OCI-LY7 (cell line): Measurements from ENCODE around the gene YRDC. TPM values are rescaled to one million over a fixed set of nuclear protein-coding genes. Genes with fewer than 3 reads are reported as not detected.

Experiments used
- BruUV-seq: library from RNA; stranded (reverse); fragments of 400-500 nt; replicated peaks from 2 replicates; lab custom pipeline; 2021; lab: Mats Ljungman, UMichigan
- CTCF ChIA-PET: fragments of 300-600 bp; sonication (Branson Sonifier 250); formaldehyde crosslinking; loops from one replicate; lab custom pipeline; 2022; ENCODE audit warnings: antibody characterized with exemption; ENCODE audit not compliant: unreplicated experiment; lab: Charles Lee
- POLR2A ChIA-PET: fragments of 300-600 bp; sonication (Branson Sonifier 250); formaldehyde crosslinking; loops from one replicate; lab custom pipeline; 2022; ENCODE audit warnings: antibody characterized with exemption; lab: Charles Lee
- DNase-seq: peaks from one replicate; pipeline ENCODE4 v3.0.0-alpha.2; 2015; ENCODE audit warnings: low spot score
- H2AFZ ChIP-seq: fragments of 200-600 bp; sonication (generic), shearing (Covaris generic); 2 replicates; pipeline ENCODE4 v1.6.1; 2014; ENCODE audit warnings: mild to moderate bottlenecking, antibody characterized with exemption, low read length, moderate library complexity
- H3K27ac ChIP-seq: fragments of 200-600 bp; sonication (generic); 2 replicates; pipeline ENCODE4 v1.5.1; 2014; ENCODE audit warnings: mixed run types, low read depth, mild to moderate bottlenecking, moderate library complexity, low read length, inconsistent platforms; ENCODE audit not compliant: poor library complexity, severe bottlenecking
- H3K36me3 ChIP-seq: fragments of 200-600 bp; sonication (generic); 2 replicates; pipeline ENCODE4 v1.6.1; 2014; ENCODE audit warnings: mild to moderate bottlenecking, antibody characterized with exemption, low read length, moderate library complexity, mixed read lengths; ENCODE audit not compliant: insufficient read depth
- H3K4me1 ChIP-seq: fragments of 200-600 bp; sonication (generic); 2 replicates; pipeline ENCODE4 v1.5.1; 2014; ENCODE audit warnings: mild to moderate bottlenecking, low read length; ENCODE audit not compliant: insufficient read depth, poor library complexity, severe bottlenecking
- H3K4me2 ChIP-seq: fragments of 200-600 bp; sonication (generic); 2 replicates; pipeline ENCODE4 v1.6.1; 2014; ENCODE audit warnings: mild to moderate bottlenecking, low read length
- H3K4me3 ChIP-seq: fragments of 200-600 bp; sonication (generic); 2 replicates; pipeline ENCODE4 v1.5.1; 2014; ENCODE audit warnings: mild to moderate bottlenecking, low read depth, low read length; ENCODE audit not compliant: poor library complexity, severe bottlenecking
- H3K79me2 ChIP-seq: fragments of 200-600 bp; sonication (generic); 2 replicates; pipeline ENCODE4 v1.6.1; 2016; ENCODE audit warnings: low read depth, mild to moderate bottlenecking, low read length, moderate library complexity, mixed read lengths; ENCODE audit not compliant: insufficient read depth
- H3K9me2 ChIP-seq: fragments of 200-600 bp; sonication (generic); 2 replicates; pipeline ENCODE4 v1.6.1; 2016; ENCODE audit warnings: mild to moderate bottlenecking, low read length, mixed read lengths; ENCODE audit not compliant: insufficient read depth
- H3K9me3 ChIP-seq: fragments of 200-600 bp; sonication (generic); 2 replicates; pipeline ENCODE4 v1.6.1; 2014; ENCODE audit warnings: mild to moderate bottlenecking, mixed run types, low read length, mixed read lengths
- H4K20me1 ChIP-seq: fragments of 200-600 bp; sonication (generic); 2 replicates; pipeline ENCODE4 v1.6.1; 2014; ENCODE audit warnings: mild to moderate bottlenecking, antibody characterized with exemption, low read length, moderate library complexity, mixed read lengths; ENCODE audit not compliant: insufficient read depth
- CTCF ChIP-seq: fragments of 200-600 bp; sonication (generic); conservative IDR thresholded peaks from 2 replicates; pipeline ENCODE4 v1.5.1; 2014; ENCODE audit warnings: mild to moderate bottlenecking, antibody characterized with exemption, low read length, moderate library complexity, mixed read lengths
- EZH2phosphoT487 ChIP-seq: fragments of 200-600 bp; sonication (generic); IDR thresholded peaks from 2 replicates; pipeline ENCODE4 v1.6.1; 2018; ENCODE audit warnings: low read depth, borderline replicate concordance, mild to moderate bottlenecking, mixed run types, antibody characterized with exemption, low read length, moderate library complexity, mixed read lengths
- intact Hi-C: fragments of 100-400 bp; cut with micrococcal nuclease; formaldehyde crosslinking; loops from one replicate; pipeline ENCODE4 v1.10.0; 2022; ENCODE audit not compliant: unreplicated experiment
- total RNA-seq, 2 experiments: library from RNA; depleted of rRNA in 1 of 2; stranded (reverse); fragments of >200 nt in 1 of 2; shearing (Covaris generic) in 1 of 2; gene quantifications; 2 replicates each; pipeline ENCODE4 v1.2.3, GENCODE V29; 2014 to 2022

Gene YRDC
- total RNA-seq, 2 experiments from 2014 or later: 27.6 to 28.0 TPM

DNA sequence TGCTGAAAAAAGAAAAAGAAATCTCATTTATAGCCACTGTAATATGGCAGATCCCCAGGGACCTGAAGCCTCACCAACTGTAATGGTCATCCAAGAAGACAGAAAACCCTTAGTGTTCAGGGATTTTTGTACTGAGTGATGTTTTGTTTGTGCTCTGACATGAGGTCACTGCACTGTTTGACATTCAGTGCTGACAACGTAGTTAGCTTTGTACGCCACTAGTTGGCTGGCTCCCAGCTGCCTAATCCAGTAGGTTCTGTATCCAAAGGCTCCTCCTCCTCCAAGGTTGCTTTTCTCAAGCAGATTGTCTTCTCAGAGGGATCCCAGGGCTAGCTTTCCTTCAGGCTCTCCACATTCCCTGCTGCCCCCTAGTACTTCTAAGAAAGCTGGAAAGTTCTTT, 9.5 kb upstream of the YRDC start:
- no peak overlapping the region for H2AFZ ChIP-seq
- H3K4me1 ChIP-seq: peaks cover 5% of the 10 kb centered on the region
- TF ChIP-seq CTCF: no peak
- no peak for TF ChIP-seq EZH2phosphoT487
- DNase-seq: no peak
- no peaks in the 10 kb centered on the region for H3K79me2 ChIP-seq
- no peaks in the 10 kb centered on the region for H4K20me1 ChIP-seq
- no peaks in the 10 kb centered on the region for H3K9me2 ChIP-seq
- BruUV-seq: no TSS peak
- intact Hi-C loops: no loop called here
- ChIA-PET POLR2A (interaction anchor here (1.7 kb wide), 1 partner anchor 29 kb away, joined by 4 read pairs; no protein-coding TSS in a partner anchor), CTCF (no interaction called here)
- no peak overlapping the region for H3K27ac ChIP-seq
- no peaks in the 10 kb centered on the region for H3K9me3 ChIP-seq
- no peak overlapping the region for H3K4me3 ChIP-seq
- H3K4me2 ChIP-seq: no peak overlapping the region
- peaks cover 66% of the 10 kb centered on the region for H3K36me3 ChIP-seq

DNA sequence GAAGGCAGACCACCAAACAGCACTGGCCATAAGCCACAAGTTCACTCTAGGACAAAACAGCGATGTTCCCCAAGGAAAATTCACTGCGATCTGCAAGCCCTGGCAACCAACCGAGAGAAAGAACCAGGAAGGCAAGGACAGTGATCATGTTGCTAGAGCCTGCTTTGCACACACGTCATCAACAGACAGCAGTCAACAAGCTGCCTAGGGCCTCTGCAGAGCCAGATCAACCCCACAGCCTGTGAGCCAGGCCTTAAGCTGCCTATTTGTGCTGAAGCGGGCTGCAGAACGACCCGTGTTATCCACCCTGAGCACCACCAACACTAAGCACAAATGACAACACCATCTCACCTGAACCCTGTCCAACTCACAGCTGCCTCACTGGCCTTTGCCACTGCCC, 6.2 kb upstream of the YRDC start:
- no peak for DNase-seq
- no TSS peak for BruUV-seq
- Histone ChIP-seq H3K4me1 (peaks cover 9% of the 10 kb centered on the region), H4K20me1 (no peaks in the 10 kb centered on the region), H2AFZ (no peak overlapping the region), H3K36me3 (peaks cover 54% of the 10 kb centered on the region), H3K9me3 (no peaks in the 10 kb centered on the region), H3K27ac (no peak overlapping the region), H3K79me2 (peaks cover 4% of the 10 kb centered on the region; the same call in 1 of the 2 replicates), H3K4me2 (no peak overlapping the region), H3K4me3 (no peak overlapping the region), H3K9me2 (no peaks in the 10 kb centered on the region)
- ChIA-PET CTCF (no interaction called here), POLR2A (no interaction called here)
- no peak for TF ChIP-seq CTCF
- TF ChIP-seq EZH2phosphoT487: no peak
- intact Hi-C loops: no loop called here

DNA sequence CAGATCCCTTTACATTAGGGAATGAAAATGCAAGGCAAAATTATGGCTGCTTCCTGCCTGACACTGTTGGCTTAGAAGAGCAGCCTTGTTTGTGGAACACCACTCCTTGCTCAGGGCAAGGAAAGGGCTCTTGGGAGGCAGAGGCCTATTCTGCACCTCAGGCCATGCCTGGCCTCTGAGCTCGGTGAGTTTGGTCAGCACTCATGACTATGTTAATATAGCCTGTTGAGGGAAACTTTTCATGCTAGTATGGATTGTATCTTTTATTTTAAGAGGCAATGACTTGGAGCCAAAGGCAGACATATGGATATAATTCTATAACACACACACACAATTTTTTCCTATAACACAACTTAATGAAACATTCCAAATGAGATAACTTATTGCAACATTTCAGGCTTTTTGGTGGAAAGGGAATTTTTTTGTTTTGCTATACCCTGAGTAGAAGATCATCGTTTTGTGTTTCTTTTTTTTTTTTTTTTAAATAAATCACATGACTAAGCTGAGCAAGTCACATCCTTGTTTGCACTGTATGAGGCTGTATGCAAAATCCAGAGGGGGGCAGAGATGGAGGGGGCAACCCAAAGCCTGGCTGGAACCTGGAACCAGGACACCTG, 5.6 kb upstream of the YRDC start:
- BruUV-seq: no TSS peak
- POLR2A ChIA-PET: no interaction called here
- no peaks in the 10 kb centered on the region for H4K20me1 ChIP-seq

More for the DNA sequence above, 5.6 kb upstream of the YRDC start:
- H3K9me2 ChIP-seq: no peaks in the 10 kb centered on the region
- H3K36me3 ChIP-seq: peaks cover 49% of the 10 kb centered on the region; the same call in 1 of the 2 replicates
- no peak for DNase-seq
- H3K9me3 ChIP-seq: no peaks in the 10 kb centered on the region
- H3K4me2 ChIP-seq: no peak overlapping the region
- no peak overlapping the region for H2AFZ ChIP-seq
- TF ChIP-seq EZH2phosphoT487: no peak
- no peak for TF ChIP-seq CTCF
- H3K79me2 ChIP-seq: peaks cover 4% of the 10 kb centered on the region; the same call in 1 of the 2 replicates
- no peak overlapping the region for H3K4me3 ChIP-seq
- H3K27ac ChIP-seq: no peak overlapping the region
- intact Hi-C loops: no loop called here
- peaks cover 15% of the 10 kb centered on the region for H3K4me1 ChIP-seq
- CTCF ChIA-PET: no interaction called here
